ENCODE results near the gene ANTXRL. TPM values are rescaled to one million over a fixed set of nuclear protein-coding genes. Genes with fewer than 3 reads are reported as not detected.
A peak's percentile ranks its signal among the peaks of the same experiment; 100 is the strongest.
"Not testable (repeated sequence)": the region's sequence is repeated elsewhere in the genome, so short reads cannot be mapped to it uniquely, and the experiment has no call there.

Gene ANTXRL
- total and polyA plus RNA-seq, 8 donors: 0.15 TPM; not detected in 7

DNA sequence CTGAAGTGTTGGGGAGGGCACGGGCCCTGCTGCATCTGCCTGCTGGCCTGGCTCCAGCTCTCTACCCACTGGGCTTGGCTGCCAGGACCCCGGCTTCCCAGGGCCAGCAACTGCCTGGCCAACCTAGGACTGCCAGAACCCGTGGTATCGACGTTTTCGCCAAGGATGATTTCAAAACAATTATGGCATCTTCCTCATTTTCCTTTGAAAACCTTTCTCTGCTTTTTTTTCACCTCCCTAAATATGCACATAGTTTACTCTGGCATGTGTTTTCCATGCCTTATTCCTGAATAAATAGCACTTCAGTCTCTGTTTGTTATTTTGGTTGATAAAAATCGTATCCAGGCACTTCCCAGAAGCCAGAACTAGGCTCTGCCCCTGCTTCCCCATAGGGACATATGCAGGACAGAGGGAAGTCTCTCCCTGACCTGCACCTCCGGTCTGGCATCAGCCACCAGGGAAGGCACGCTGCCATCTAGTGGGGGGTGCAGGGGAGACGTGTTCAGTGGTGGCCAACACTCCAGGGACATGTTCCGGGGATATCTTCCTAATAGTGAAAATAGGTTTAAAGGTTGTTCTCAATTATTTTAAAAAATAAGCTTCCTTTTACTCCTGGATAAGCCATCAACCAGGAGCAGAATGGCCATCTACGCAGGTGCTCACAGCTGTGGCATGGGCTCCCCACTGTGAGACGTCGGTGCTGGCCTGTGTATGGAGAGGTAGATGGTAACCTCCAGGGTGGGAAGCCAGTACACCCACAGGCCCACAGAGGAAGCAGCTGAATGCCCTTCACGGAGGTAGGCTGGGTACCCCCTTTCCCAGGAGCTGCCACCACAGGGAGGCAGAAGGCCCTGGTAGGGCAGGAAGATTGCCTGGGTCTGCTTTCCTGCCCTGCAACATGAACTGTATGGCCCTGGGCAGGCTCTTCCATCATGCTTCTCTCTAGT, 30.7 kb upstream of the ANTXRL start:
- Histone ChIP-seq H3K4me3 (no peak overlapping the region), H3K27ac (no peak overlapping the region), H3K27me3 (no peaks in the 10 kb centered on the region), H3K4me1 (peaks cover 0 to 5% (median 0%) of the 10 kb centered on the region in 3 donors), H3K36me3 (no peaks in the 10 kb centered on the region), H3K9me3 (no peaks in the 10 kb centered on the region)
- 40 to 48% methylated on average over 15 of the region's 15 CpGs for WGBS, 2 donors
- intact Hi-C loops (cut with DNase I): no loop called here
- TF ChIP-seq, protein P1, sequence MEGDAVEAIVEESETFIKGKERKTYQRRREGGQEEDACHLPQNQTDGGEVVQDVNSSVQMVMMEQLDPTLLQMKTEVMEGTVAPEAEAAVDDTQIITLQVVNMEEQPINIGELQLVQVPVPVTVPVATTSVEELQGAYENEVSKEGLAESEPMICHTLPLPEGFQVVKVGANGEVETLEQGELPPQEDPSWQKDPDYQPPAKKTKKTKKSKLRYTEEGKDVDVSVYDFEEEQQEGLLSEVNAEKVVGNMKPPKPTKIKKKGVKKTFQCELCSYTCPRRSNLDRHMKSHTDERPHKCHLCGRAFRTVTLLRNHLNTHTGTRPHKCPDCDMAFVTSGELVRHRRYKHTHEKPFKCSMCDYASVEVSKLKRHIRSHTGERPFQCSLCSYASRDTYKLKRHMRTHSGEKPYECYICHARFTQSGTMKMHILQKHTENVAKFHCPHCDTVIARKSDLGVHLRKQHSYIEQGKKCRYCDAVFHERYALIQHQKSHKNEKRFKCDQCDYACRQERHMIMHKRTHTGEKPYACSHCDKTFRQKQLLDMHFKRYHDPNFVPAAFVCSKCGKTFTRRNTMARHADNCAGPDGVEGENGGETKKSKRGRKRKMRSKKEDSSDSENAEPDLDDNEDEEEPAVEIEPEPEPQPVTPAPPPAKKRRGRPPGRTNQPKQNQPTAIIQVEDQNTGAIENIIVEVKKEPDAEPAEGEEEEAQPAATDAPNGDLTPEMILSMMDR (IDR thresholded peaks at IDR 0.05): peak; percentile 6 to 26 (median 18)
- peak; percentile 68 to 99 (median 94) for ATAC-seq
- peak; percentile 48 to 87 (median 79) for DNase-seq
- no peak for FAIRE-seq

DNA sequence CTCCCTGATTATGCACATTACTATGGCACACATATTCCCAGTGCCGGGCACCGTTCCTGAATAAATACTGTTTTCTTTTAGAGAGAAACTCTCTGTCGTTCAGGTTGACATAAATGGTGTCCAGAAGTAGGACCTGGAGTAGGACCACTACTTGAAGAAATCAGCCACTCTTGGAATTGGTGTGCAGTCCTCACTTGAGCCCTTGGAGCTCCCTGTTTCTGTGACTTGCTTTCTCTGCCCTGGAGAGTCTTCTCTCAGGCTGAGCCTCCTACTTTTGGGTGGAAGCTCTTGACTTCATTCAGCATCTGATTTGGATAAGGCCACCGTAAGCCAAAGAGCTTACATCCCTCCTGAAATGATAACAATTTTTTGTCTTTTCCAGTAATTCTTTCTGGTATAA, 29.7 kb upstream of the ANTXRL start:
- no peak overlapping the region for H3K27ac ChIP-seq
- peaks cover 0 to 5% (median 0%) of the 10 kb centered on the region in 3 donors for H3K4me1 ChIP-seq
- WGBS, 2 donors: 75 to 83% methylated on average over 4 of the region's 4 CpGs
- no peak overlapping the region for H3K4me3 ChIP-seq
- H3K27me3 ChIP-seq: no peaks in the 10 kb centered on the region
- H3K9me3 ChIP-seq: no peaks in the 10 kb centered on the region
- TF ChIP-seq, protein P1 (IDR thresholded peaks at IDR 0.05): no peak
- no peaks in the 10 kb centered on the region for H3K36me3 ChIP-seq
- DNase-seq (no peak), ATAC-seq (no peak), FAIRE-seq (no peak)
- intact Hi-C loops (cut with DNase I): no loop called here

DNA sequence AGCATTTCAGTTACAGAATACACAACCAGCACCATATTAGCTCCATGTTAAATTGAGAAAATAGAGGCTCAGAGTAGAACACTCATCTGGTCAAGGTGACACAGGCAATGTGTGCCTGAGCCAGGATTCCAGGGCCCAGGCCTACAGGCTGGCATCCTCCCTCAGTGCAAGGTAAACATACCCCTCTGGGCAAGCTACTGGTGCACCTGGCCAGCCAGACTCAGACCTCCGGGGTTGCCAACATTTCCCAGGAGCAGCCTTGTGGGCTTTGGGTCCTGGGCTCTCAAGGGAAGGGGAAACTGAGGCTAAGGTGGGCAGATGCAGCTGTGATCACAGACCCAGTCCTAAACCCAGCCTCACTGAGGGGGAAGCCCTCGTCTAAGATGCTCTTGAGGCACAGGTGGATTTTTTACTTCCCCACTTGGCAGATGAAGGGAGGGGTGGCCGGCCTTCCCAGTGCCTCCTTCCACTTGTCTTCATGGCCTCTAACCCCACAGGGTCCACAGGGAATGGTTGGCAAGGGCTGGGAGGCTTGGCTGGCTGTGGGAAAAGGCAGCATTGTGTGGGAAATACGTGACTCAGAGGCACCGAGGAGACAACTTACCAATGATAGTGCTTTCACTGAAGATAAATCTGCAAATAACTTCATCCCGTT, 23.8 kb upstream of the ANTXRL start:
- H3K36me3 ChIP-seq; H3K4me3 ChIP-seq; H3K27me3 ChIP-seq; H3K4me1 ChIP-seq; H3K9me3 ChIP-seq; H3K27ac ChIP-seq; FAIRE-seq; ATAC-seq; DNase-seq; intact Hi-C loops (cut with DNase I): not testable (repeated sequence)
- WGBS, 2 donors: 81 to 83% methylated on average over 6 of the region's 6 CpGs

DNA sequence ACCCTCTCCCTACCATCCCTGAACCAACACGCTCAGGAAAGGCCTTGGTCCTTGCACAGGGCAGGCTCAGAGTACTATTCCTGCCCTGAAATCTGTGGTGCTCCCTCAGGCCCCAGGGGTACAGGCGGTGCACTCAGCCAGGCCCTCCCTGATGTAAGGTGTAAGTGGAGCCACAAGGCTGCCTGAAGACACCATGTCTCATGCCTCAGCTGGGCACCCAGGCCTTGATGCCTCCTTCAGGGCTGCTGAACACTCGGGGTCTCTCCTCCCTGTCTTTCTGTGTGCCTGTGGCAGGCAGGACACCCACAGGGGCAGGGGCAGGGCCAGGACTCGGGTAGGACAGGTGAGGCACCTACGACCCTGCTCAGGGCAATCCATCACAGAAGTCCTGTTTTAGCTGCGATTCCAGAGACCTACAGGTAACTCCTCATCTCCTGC, 22.9 kb upstream of the ANTXRL start:
- 77 to 85% methylated on average over 6 of the region's 6 CpGs for WGBS, 2 donors
- H3K36me3 ChIP-seq: no peaks in the 10 kb centered on the region

GRCh38 chr10:46264336-46264735, 22.5 kb upstream of the ANTXRL start:
- TF ChIP-seq, protein P1 (IDR thresholded peaks at IDR 0.05): no peak
- no peaks in the 10 kb centered on the region for H3K9me3 ChIP-seq
- FAIRE-seq (no peak), ATAC-seq (no peak), DNase-seq (no peak)
- H3K27ac ChIP-seq: no peak overlapping the region
- intact Hi-C loops (cut with DNase I): no loop called here
- H3K4me3 ChIP-seq: no peak overlapping the region
- no peaks in the 10 kb centered on the region for H3K36me3 ChIP-seq
- H3K4me1 ChIP-seq: no peaks in the 10 kb centered on the region
- 80 to 90% methylated on average over 5 of the region's 5 CpGs for WGBS, 2 donors
- no peaks in the 10 kb centered on the region for H3K27me3 ChIP-seq

More for the DNA sequence above, 22.9 kb upstream of the ANTXRL start:
- ATAC-seq (no peak), FAIRE-seq (no peak), DNase-seq (no peak)
- no peaks in the 10 kb centered on the region for H3K9me3 ChIP-seq
- no peaks in the 10 kb centered on the region for H3K4me1 ChIP-seq
- no peak overlapping the region for H3K4me3 ChIP-seq
- no peak overlapping the region for H3K27ac ChIP-seq
- H3K27me3 ChIP-seq: no peaks in the 10 kb centered on the region
- intact Hi-C loops (cut with DNase I): no loop called here
- TF ChIP-seq, protein P1 (IDR thresholded peaks at IDR 0.05): no peak

Data from pancreas (tissue), 10 donors.